ENCODE data around the gene YIPF2. TPM values are rescaled to one million over a fixed set of nuclear protein-coding genes. Genes with fewer than 3 reads are reported as not detected.

Gene YIPF2
- polyA plus RNA-seq, 1 experiment = 138 TPM

DNA sequence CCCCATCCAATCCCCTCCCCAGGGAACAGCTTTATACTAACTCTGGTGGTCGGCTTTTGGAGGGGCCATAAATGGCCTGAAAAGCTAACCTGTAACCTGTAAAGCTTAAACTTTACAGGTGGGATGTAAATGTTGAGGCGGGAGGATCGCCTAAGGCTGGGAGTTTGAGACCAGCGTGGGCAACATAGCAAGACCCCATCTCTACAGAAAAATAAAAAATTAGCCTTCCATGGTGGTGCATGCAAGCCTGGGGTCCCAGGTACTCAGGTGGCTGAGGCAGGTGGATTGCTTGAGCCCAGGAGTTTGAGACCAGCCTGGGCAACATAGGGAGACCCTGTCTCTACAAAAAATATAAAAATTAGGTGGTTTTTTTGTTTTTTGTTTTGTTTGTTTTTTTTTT, 38.6 kb downstream of the YIPF2 start:
- Histone ChIP-seq H3K27me3 (ENCODE audit: control insufficient read depth, insufficient read depth, low read length) (no peaks in the 10 kb centered on the region), H3K36me3 (ENCODE audit: control insufficient read depth, insufficient read depth, low read length) (no peaks in the 10 kb centered on the region; the same call in 1 of the 2 replicates), H3K4me3 (ENCODE audit: low read depth, low read length) (no peak overlapping the region)
- CTCF ChIA-PET = interaction anchor here (1.3 kb wide), 1 partner anchor 22 kb away, joined by 4 read pairs; no protein-coding TSS in a partner anchor
- TF ChIP-seq, protein P1, sequence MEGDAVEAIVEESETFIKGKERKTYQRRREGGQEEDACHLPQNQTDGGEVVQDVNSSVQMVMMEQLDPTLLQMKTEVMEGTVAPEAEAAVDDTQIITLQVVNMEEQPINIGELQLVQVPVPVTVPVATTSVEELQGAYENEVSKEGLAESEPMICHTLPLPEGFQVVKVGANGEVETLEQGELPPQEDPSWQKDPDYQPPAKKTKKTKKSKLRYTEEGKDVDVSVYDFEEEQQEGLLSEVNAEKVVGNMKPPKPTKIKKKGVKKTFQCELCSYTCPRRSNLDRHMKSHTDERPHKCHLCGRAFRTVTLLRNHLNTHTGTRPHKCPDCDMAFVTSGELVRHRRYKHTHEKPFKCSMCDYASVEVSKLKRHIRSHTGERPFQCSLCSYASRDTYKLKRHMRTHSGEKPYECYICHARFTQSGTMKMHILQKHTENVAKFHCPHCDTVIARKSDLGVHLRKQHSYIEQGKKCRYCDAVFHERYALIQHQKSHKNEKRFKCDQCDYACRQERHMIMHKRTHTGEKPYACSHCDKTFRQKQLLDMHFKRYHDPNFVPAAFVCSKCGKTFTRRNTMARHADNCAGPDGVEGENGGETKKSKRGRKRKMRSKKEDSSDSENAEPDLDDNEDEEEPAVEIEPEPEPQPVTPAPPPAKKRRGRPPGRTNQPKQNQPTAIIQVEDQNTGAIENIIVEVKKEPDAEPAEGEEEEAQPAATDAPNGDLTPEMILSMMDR (IDR thresholded peaks at IDR 0.05; ENCODE audit: insufficient read depth, low read depth, low read length) = no peak
- POLR2A ChIA-PET = no interaction called here
- DNase-seq (ENCODE audit: low read depth) = no peak

GRCh38 chr19:10888421-10888866, 40.0 kb downstream of the YIPF2 start:
- CTCF ChIA-PET = interaction anchor here (0.6 to 1.5 kb wide), 3 partner anchors 16 to 46 kb away, joined by 3 to 5 read pairs (median 4); partner anchors contain the start of gene CARM1
- TF ChIP-seq, protein P1 (IDR thresholded peaks at IDR 0.05; ENCODE audit: insufficient read depth, low read depth, low read length) = no peak
- POLR2A ChIA-PET = no interaction called here
- no peak overlapping the region for H3K4me3 ChIP-seq (ENCODE audit: low read depth, low read length)
- no peaks in the 10 kb centered on the region; the same call in 1 of the 2 replicates for H3K36me3 ChIP-seq (ENCODE audit: control insufficient read depth, insufficient read depth, low read length)
- DNase-seq (ENCODE audit: low read depth) = no peak
- no peaks in the 10 kb centered on the region for H3K27me3 ChIP-seq (ENCODE audit: control insufficient read depth, insufficient read depth, low read length)

DNA sequence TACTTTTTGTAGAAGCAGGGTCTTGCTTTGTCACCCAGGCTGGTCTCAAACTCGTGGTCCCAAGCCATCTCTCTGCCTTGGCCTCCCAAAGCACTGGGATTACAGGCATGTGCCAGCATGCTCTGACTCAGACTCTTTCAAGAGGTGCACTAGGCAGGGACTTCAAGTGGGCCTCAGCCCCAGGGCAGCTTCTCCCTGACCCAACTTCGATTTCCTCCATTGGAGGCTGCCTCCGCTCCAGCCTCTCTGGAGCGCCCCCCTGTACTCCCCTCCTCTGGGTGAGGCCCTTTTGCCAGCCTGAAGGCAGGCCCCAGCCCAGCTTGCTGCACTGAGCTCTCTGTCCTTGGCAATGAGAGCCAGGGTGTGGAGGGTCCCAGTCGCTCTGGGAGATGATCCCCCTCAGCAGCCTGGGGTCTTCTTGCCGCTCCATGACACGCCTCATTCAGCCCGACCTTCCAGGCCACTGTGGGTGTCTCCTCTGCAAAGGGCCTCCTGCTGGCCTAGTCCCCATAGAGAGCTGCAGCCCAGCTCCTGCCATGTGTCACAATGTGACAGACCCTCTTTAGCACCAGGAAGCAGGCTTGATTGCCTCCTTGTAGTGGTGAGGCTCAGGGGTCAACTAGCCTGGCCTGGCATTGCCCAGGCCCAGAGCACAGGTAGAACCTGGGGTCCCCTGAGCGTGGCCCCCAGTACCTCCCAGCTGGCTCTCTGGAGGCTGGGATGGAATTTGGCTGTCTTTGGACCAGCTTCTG, 40.6 kb downstream of the YIPF2 start:
- DNase-seq (ENCODE audit: low read depth) = no peak
- ChIA-PET CTCF (interaction anchor here (0.6 to 1.7 kb wide), 5 partner anchors 15 to 48 kb away, joined by 3 to 5 read pairs (median 4); partner anchors contain the start of gene CARM1), POLR2A (no interaction called here)
- TF ChIP-seq, protein P1 (IDR thresholded peaks at IDR 0.05; ENCODE audit: insufficient read depth, low read depth, low read length) = no peak
- Histone ChIP-seq H3K27me3 (ENCODE audit: control insufficient read depth, insufficient read depth, low read length) (no peaks in the 10 kb centered on the region), H3K4me3 (ENCODE audit: low read depth, low read length) (no peak overlapping the region), H3K36me3 (ENCODE audit: control insufficient read depth, insufficient read depth, low read length) (no peaks in the 10 kb centered on the region; the same call in 1 of the 2 replicates)

DNA sequence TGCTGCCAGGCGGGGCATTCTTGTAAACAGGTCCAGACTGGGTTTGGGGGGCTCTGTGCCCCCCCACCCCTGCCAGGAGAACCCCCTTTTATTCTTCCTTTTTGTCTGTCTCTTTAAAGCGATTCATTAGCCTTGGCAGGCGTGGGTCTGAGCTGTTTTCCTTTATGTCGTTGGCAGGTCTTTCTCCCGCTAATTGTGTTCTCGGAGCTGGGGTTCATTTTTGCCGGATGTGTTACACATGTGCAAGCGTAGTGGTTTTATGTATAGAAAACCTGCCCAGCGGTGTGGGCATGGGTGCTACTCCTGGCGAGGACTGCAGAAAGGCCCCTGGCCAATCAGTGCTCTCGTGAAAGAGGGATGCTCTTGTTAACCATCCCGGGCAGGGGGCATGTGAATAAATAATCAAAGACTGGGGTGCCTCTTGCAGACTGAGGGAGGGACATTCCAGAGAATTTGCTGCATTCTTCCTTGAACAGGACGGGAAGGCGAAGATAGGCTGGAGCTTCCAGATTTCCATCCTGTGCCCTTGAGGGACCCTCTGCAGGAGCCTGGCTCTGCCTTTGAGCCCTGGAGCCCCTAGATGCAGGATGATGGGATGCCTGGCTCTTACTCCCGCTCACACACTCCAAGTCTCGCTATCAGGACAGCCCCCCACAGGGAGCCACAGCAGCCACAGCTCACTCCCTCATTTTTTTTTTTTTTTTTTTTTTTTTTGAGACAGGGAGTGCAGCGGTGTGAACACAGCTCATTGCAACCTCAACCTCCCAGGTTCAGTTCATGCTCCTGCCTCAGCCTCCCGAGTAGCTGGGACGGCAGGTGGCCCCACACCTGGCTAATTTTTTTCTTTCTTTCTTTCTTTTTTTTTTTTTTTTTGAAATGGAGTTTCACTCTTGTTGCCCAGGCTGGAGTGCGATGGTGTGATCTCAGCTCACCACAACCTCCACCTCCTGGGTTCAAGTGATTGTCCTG, 43.0 kb downstream of the YIPF2 start:
- Histone ChIP-seq H3K36me3 (ENCODE audit: control insufficient read depth, insufficient read depth, low read length) (no peaks in the 10 kb centered on the region; the same call in 1 of the 2 replicates), H3K4me3 (ENCODE audit: low read depth, low read length) (no peak overlapping the region), H3K27me3 (ENCODE audit: control insufficient read depth, insufficient read depth, low read length) (no peaks in the 10 kb centered on the region)
- TF ChIP-seq, protein P1 (IDR thresholded peaks at IDR 0.05; ENCODE audit: insufficient read depth, low read depth, low read length) = no peak
- DNase-seq (ENCODE audit: low read depth) = no peak
- ChIA-PET POLR2A (interaction anchor here (0.6 to 0.7 kb wide), 2 partner anchors 71 to 203 kb away, joined by 3 to 5 read pairs; no protein-coding TSS in a partner anchor), CTCF (interaction anchor here (1.5 kb wide), 1 partner anchor 15 kb away, joined by 6 read pairs; the partner anchor contains the start of gene CARM1)

All from BJ (cell line).